Keratinocyte (primary cell): ENCODE data around the gene PTPN14. TPM values are rescaled to one million over a fixed set of nuclear protein-coding genes. Genes with fewer than 3 reads are reported as not detected.

ENCODE experiments used
- DNase-seq: peaks from one replicate; pipeline ENCODE4 v3.0.0-alpha.2; 2011; ENCODE audit warnings: low read depth, missing footprints, low spot score
- FAIRE-seq: peaks from 2 replicates; lab custom pipeline; 2011; peaks lifted over from hg19 to GRCh38; lab: Jason Lieb, UNC
- H2AFZ ChIP-seq: 2 replicates; pipeline ENCODE4 v1.6.0; 2012; ENCODE audit warnings: low read length, control low read depth, inconsistent platforms; ENCODE audit not compliant: control insufficient read depth
- H3K27ac ChIP-seq: 2 replicates; pipeline ENCODE4 v1.5.1; 2011; ENCODE audit warnings: low read length; ENCODE audit not compliant: control insufficient read depth, insufficient read depth
- H3K27me3 ChIP-seq: 3 replicates; pipeline ENCODE4 v1.6.0; 2011; ENCODE audit warnings: low read length; ENCODE audit not compliant: control insufficient read depth, insufficient read depth; ENCODE audit errors: extremely low read depth
- H3K36me3 ChIP-seq, 2 experiments: 2 replicates in 1 of 2; 3 replicates in 1 of 2; pipeline ENCODE4 v1.5.1; 2011; ENCODE audit warnings: low read length in 2 of 2, mild to moderate bottlenecking in 1 of 2; ENCODE audit not compliant: control insufficient read depth in 2 of 2, insufficient read depth in 2 of 2; ENCODE audit errors: extremely low read depth in 1 of 2
- H3K4me1 ChIP-seq: 3 replicates; pipeline ENCODE4 v1.5.1; 2011; ENCODE audit warnings: low read length; ENCODE audit not compliant: control insufficient read depth, insufficient read depth; ENCODE audit errors: extremely low read depth
- H3K4me2 ChIP-seq: 3 replicates; pipeline ENCODE4 v1.6.0; 2011; ENCODE audit warnings: low read depth, low read length; ENCODE audit not compliant: control insufficient read depth, insufficient read depth; ENCODE audit errors: extremely low read depth
- H3K4me3 ChIP-seq, 3 experiments: fragments of 200-600 bp in 1 of 3; sonication (generic) in 1 of 3; 2 replicates in 2 of 3; 3 replicates in 1 of 3; pipeline ENCODE4 v1.5.1; 2011 to 2016; ENCODE audit warnings: low read length in 3 of 3, mild to moderate bottlenecking in 3 of 3, control low read depth in 2 of 3, inconsistent platforms in 1 of 3, low read depth in 1 of 3, mixed read lengths in 1 of 3, mixed run types in 1 of 3, moderate library complexity in 1 of 3; ENCODE audit not compliant: control insufficient read depth in 2 of 3, insufficient read depth in 2 of 3; ENCODE audit errors: extremely low read depth in 1 of 3
- H3K79me2 ChIP-seq: 2 replicates; pipeline ENCODE4 v1.6.0; 2012; ENCODE audit warnings: low read length; ENCODE audit not compliant: control insufficient read depth, insufficient read depth
- H3K9ac ChIP-seq: 3 replicates; pipeline ENCODE4 v1.6.0; 2011; ENCODE audit warnings: low read length; ENCODE audit not compliant: control insufficient read depth, insufficient read depth; ENCODE audit errors: extremely low read depth
- H3K9me1 ChIP-seq: 3 replicates; pipeline ENCODE4 v1.6.0; 2011; ENCODE audit warnings: low read length; ENCODE audit not compliant: control insufficient read depth, insufficient read depth; ENCODE audit errors: extremely low read depth
- H3K9me3 ChIP-seq: 2 replicates; pipeline ENCODE4 v1.5.1; 2012; ENCODE audit warnings: low read depth, low read length; ENCODE audit not compliant: control insufficient read depth
- H4K20me1 ChIP-seq: 3 replicates; pipeline ENCODE4 v1.6.0; 2011; ENCODE audit warnings: low read length; ENCODE audit not compliant: control insufficient read depth, insufficient read depth; ENCODE audit errors: extremely low read depth
- CTCF ChIP-seq, 3 experiments: IDR thresholded peaks in 1 of 3; conservative IDR thresholded peaks in 1 of 3; optimal IDR thresholded peaks in 1 of 3; 2 replicates in 2 of 3; 3 replicates in 1 of 3; pipeline versions ENCODE3 to v1.5.1; 2011; ENCODE audit warnings: low read length in 3 of 3, mild to moderate bottlenecking in 3 of 3, moderate library complexity in 2 of 3, control low read depth in 1 of 3, inconsistent platforms in 1 of 3; ENCODE audit not compliant: insufficient read depth in 2 of 3; ENCODE audit errors: extremely low read depth in 1 of 3
- EZH2 ChIP-seq: IDR thresholded peaks from one replicate; pipeline ENCODE4 v1.6.1; 2012; ENCODE audit warnings: inconsistent platforms, mild to moderate bottlenecking, low read length, moderate library complexity
- dilution Hi-C: fragments of 300-500 bp; cut with MboI; formaldehyde crosslinking; loops from one replicate; pipeline ENCODE4 v1.7.0; 2020; ENCODE audit warnings: low sequenced_read_pairs; ENCODE audit not compliant: extremely low pct_ligation_motif_present
- polyA plus RNA-seq, 5 experiments: library from polyadenylated mRNA; depleted of rRNA in 3 of 5; stranded (reverse) in 3 of 5; stranded (forward) in 1 of 5; unstranded in 1 of 5; fragments of >200 nt; gene quantifications; 1 replicate in 1 of 5; 2 replicates in 3 of 5; 3 replicates in 1 of 5; pipeline versions ENCODE4 v1.2.1 to v1.2.3, GENCODE V29; 2011 to 2012; ENCODE audit warnings: missing spikeins in 2 of 5, low read depth in 1 of 5, low replicate concordance in 1 of 5

Gene PTPN14
- polyA plus RNA-seq, 1 donor (not counting 4 experiments of a cell fraction or from before 2014, with no cell fraction given): 29.9 TPM

GRCh38 chr1:214445199-214445598 is 106.2 kb downstream of the PTPN14 start:
- Histone ChIP-seq H2AFZ (no peak overlapping the region), H3K9ac (peak overlapping the region; percentile 61), H3K9me3 (no peaks in the 10 kb centered on the region), H3K27me3 (no peaks in the 10 kb centered on the region), H3K9me1 (no peaks in the 10 kb centered on the region), H3K27ac (peak overlapping the region; percentile 95), H3K4me2 (peak overlapping the region; percentile 88), H3K4me3 (peak overlapping the region in 1 of 3 experiments; percentile 18), H4K20me1 (no peaks in the 10 kb centered on the region), H3K36me3 (peaks cover 6 to 7% of the 10 kb centered on the region in 2 experiments), H3K4me1 (peaks cover 71% of the 10 kb centered on the region), H3K79me2 (peaks cover 42% of the 10 kb centered on the region)
- dilution Hi-C loops: no loop called here
- no peak for TF ChIP-seq EZH2
- TF ChIP-seq CTCF (optimal IDR thresholded peaks at IDR 0.05 in 1 of 3, IDR thresholded peaks at IDR 0.05 in 1 of 3, conservative IDR thresholded peaks at IDR 0.05 in 1 of 3; ENCODE audit: extremely low read depth in 1 of 3, insufficient read depth in 2 of 3, low read length in 3 of 3): no peak
- DNase-seq: no peak
- peak; percentile 79 for FAIRE-seq

- H3K36me3 ChIP-seq: peaks cover 4 to 6% of the 10 kb centered on the region in 2 experiments
- dilution Hi-C loops: no loop called here
- H3K4me3 ChIP-seq: no peak overlapping the region
- H3K27me3 ChIP-seq: no peaks in the 10 kb centered on the region
- DNase-seq (no peak), FAIRE-seq (peak; percentile 13)
- peak overlapping the region; percentile 95 for H3K27ac ChIP-seq
- H4K20me1 ChIP-seq: no peaks in the 10 kb centered on the region
- H3K79me2 ChIP-seq: peaks cover 37% of the 10 kb centered on the region
- H3K4me1 ChIP-seq: peaks cover 78% of the 10 kb centered on the region
- H3K9me3 ChIP-seq: no peaks in the 10 kb centered on the region
- no peaks in the 10 kb centered on the region for H3K9me1 ChIP-seq
- TF ChIP-seq CTCF (optimal IDR thresholded peaks at IDR 0.05 in 1 of 3, IDR thresholded peaks at IDR 0.05 in 1 of 3, conservative IDR thresholded peaks at IDR 0.05 in 1 of 3; ENCODE audit: extremely low read depth in 1 of 3, insufficient read depth in 2 of 3, low read length in 3 of 3) (no peak), EZH2 (no peak)
- H3K9ac ChIP-seq: peak overlapping the region; percentile 61
- H2AFZ ChIP-seq: no peak overlapping the region
- peak overlapping the region; percentile 88 for H3K4me2 ChIP-seq
Observed at GRCh38 chr1:214444182-214444939, 107.0 kb downstream of the PTPN14 start.
